Naive thymus-derived CD4-positive, alpha-beta T cell (primary cell): ENCODE data around the gene IFT22. TPM values are rescaled to one million over a fixed set of nuclear protein-coding genes. Genes with fewer than 3 reads are reported as not detected.

Experiments
- ATAC-seq: fragments of 150-1000 bp; cut with Tn5 transposase; 2 replicates; pipeline ENCODE4 v1.10.0; 2021; ENCODE audit warnings: mild to moderate bottlenecking, moderate library complexity
- CTCF ChIA-PET: fragments of 350-600 bp; sonication (Branson Sonifier 250); formaldehyde crosslinking; loops from one replicate; lab custom pipeline; 2021; ENCODE audit warnings: antibody characterized with exemption; lab: Charles Lee
- POLR2A ChIA-PET: fragments of 350-600 bp; sonication (Branson Sonifier 250); formaldehyde crosslinking; loops from one replicate; lab custom pipeline; 2021; ENCODE audit warnings: antibody characterized with exemption, inconsistent platforms; lab: Charles Lee
- DNase-seq, 9 donors: peaks; one replicate each; pipeline versions ENCODE4 v3.0.0 to v3.0.0-alpha.2; 2020 to 2022; ENCODE audit warnings: mixed read lengths in 1 of 9
- H3K27ac ChIP-seq: one replicate; pipeline ENCODE4 v1.7.0; 2013; ENCODE audit warnings: mild to moderate bottlenecking, low read depth, low read length, moderate library complexity
- H3K27me3 ChIP-seq, 2 donors: one replicate each; pipeline ENCODE4 v1.7.0; 2013; ENCODE audit warnings: low read length in 2 of 2, mild to moderate bottlenecking in 2 of 2, moderate library complexity in 2 of 2; ENCODE audit not compliant: control insufficient read depth in 2 of 2, insufficient read depth in 2 of 2
- H3K36me3 ChIP-seq, 3 experiments: 1 replicate in 2 of 3; 2 replicates in 1 of 3; pipeline ENCODE4 v1.7.0; 2013; ENCODE audit warnings: low read length in 3 of 3, mild to moderate bottlenecking in 3 of 3, moderate library complexity in 1 of 3; ENCODE audit not compliant: insufficient read depth in 3 of 3, control insufficient read depth in 2 of 3
- H3K4me1 ChIP-seq, 2 donors: one replicate each; pipeline ENCODE4 v1.7.0; 2013; ENCODE audit warnings: low read length in 2 of 2, mild to moderate bottlenecking in 2 of 2, moderate library complexity in 1 of 2; ENCODE audit not compliant: control insufficient read depth in 2 of 2, insufficient read depth in 2 of 2
- H3K4me3 ChIP-seq: 2 replicates; pipeline ENCODE4 v1.7.0; 2013; ENCODE audit warnings: mild to moderate bottlenecking, low read length
- H3K9me3 ChIP-seq, 3 experiments: 1 replicate in 2 of 3; 2 replicates in 1 of 3; pipeline ENCODE4 v1.7.0; 2013; ENCODE audit warnings: low read length in 3 of 3; ENCODE audit not compliant: control insufficient read depth in 2 of 3
- H3K27ac Mint-ChIP-seq, 9 donors: one replicate each; pipeline ENCODE4 v1.8.0; 2020 to 2022; ENCODE audit warnings: mixed read lengths in 9 of 9, mild to moderate bottlenecking in 8 of 9, moderate library complexity in 5 of 9, inconsistent platforms in 2 of 9
- H3K27me3 Mint-ChIP-seq, 5 donors: one replicate each; pipeline ENCODE4 v1.8.0; 2021 to 2022; ENCODE audit warnings: mixed read lengths in 5 of 5, mild to moderate bottlenecking in 1 of 5
- H3K36me3 Mint-ChIP-seq, 5 donors: one replicate each; pipeline ENCODE4 v1.8.0; 2020 to 2022; ENCODE audit warnings: mixed read lengths in 5 of 5, mild to moderate bottlenecking in 3 of 5, inconsistent platforms in 1 of 5
- H3K4me1 Mint-ChIP-seq, 7 donors: one replicate each; pipeline ENCODE4 v1.8.0; 2020 to 2022; ENCODE audit warnings: mixed read lengths in 7 of 7, mild to moderate bottlenecking in 3 of 7, inconsistent platforms in 1 of 7
- H3K4me3 Mint-ChIP-seq, 10 donors: one replicate each; pipeline ENCODE4 v1.8.0; 2020 to 2022; ENCODE audit warnings: mild to moderate bottlenecking in 10 of 10, mixed read lengths in 10 of 10, moderate library complexity in 6 of 10, inconsistent platforms in 2 of 10
- H3K9me3 Mint-ChIP-seq, 11 donors: one replicate each; pipeline ENCODE4 v1.8.0; 2020 to 2022; ENCODE audit warnings: mixed read lengths in 11 of 11, mild to moderate bottlenecking in 4 of 11, inconsistent platforms in 1 of 11, moderate library complexity in 1 of 11
- intact Hi-C, 2 donors: fragments of 100-400 bp; cut with micrococcal nuclease; formaldehyde crosslinking; loops; one replicate each; pipeline ENCODE4 v1.15.1; 2023
- polyA plus RNA-seq, 2 donors: library from polyadenylated mRNA; unstranded; fragments of 300-500 nt; fragmentation: Illumina TruSeq; gene quantifications; one replicate each; pipeline ENCODE4 v1.2.3, GENCODE V29; 2021
- total RNA-seq, 6 experiments: library from RNA in 5 of 6; stranded (reverse) in 5 of 6; gene quantifications; 1 replicate in 5 of 6; 2 replicates in 1 of 6; pipeline ENCODE4 v1.2.3 and lab custom pipeline; 2021 to 2026

Gene IFT22
- total and polyA plus RNA-seq, 7 experiments from 2014 or later: 3.7 to 12.3 (median 6.7) TPM

DNA sequence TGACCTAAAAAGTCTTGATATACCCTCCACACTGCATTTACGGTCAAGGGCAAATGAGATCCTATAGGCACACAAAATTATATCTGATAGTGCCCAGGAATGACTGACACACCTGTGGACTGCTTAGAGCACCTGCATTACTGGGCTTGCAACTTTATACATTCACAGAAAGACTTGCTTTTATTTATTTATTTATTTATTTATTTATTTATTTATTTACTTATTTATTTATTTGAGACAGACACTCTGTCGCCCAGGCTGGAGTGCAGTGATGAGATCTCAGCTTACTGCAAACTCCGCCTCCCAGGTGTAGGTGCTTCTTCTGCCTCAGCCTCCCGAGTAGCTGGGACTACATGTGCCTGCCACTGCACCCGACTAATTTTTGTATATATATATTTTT, 6.5 kb upstream of the IFT22 start:
- Histone ChIP-seq H3K27ac (no peak overlapping the region), H3K27me3 (no peaks in the 10 kb centered on the region), H3K36me3 (no peaks in the 10 kb centered on the region), H3K4me3 (no peak overlapping the region), H3K4me1 (no peaks in the 10 kb centered on the region), H3K9me3 (no peaks in the 10 kb centered on the region)
- ATAC-seq (no peak), DNase-seq (no peak)
- ChIA-PET POLR2A (no interaction called here), CTCF (no interaction called here)
- Mint-ChIP-seq H3K9me3 (no peaks in the 10 kb centered on the region), H3K36me3 (no peaks in the 10 kb centered on the region), H3K4me3 (no peak overlapping the region), H3K27ac (no peak overlapping the region), H3K4me1 (no peaks in the 10 kb centered on the region), H3K27me3 (peaks cover 0 to 7% (median 0%) of the 10 kb centered on the region in 5 donors)
- intact Hi-C loops: loop anchor here in 1 of 2 donors (10.0 kb wide), 1 partner anchor 893 kb away; the partner anchor contains the start of gene PPP1R35

DNA sequence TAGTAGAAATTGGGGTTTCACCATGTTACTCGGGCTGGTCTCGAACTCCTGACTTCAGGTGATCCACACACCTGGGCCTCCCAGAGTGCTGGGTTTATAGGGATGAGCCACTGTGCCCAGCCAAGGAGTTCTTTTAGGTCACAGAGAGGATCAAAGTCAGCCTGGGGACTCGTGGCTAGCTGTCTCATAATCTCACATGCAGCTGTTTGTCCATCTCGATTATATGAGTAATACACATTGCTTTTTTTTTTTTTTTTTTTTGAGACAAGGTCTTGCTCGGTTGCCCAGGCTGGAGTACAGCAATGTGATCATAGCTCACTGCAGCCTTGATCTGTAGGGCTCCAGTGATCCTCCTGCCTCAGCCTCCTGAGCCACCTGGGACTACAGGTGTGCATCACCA, 2.2 kb downstream of the IFT22 start:
- intact Hi-C loops: no loop called here
- Histone ChIP-seq H3K9me3 (no peaks in the 10 kb centered on the region), H3K27me3 (no peaks in the 10 kb centered on the region), H3K27ac (no peak overlapping the region), H3K36me3 (no peaks in the 10 kb centered on the region), H3K4me3 (no peak overlapping the region), H3K4me1 (peaks cover 7 to 12% of the 10 kb centered on the region in 2 donors)
- Mint-ChIP-seq H3K9me3 (no peaks in the 10 kb centered on the region), H3K4me3 (peak overlapping the region in 1 of 10 donors; percentile 25), H3K27ac (no peak overlapping the region), H3K4me1 (peaks cover 0 to 19% (median 9%) of the 10 kb centered on the region in 7 donors), H3K27me3 (peaks cover 0 to 5% (median 0%) of the 10 kb centered on the region in 5 donors), H3K36me3 (peaks cover 0 to 14% (median 4%) of the 10 kb centered on the region in 5 donors)
- DNase-seq (no peak), ATAC-seq (no peak)
- ChIA-PET POLR2A (no interaction called here), CTCF (interaction anchor here (0.7 kb wide), 1 partner anchor 92 kb away, joined by 4 read pairs; no protein-coding TSS in a partner anchor)

DNA sequence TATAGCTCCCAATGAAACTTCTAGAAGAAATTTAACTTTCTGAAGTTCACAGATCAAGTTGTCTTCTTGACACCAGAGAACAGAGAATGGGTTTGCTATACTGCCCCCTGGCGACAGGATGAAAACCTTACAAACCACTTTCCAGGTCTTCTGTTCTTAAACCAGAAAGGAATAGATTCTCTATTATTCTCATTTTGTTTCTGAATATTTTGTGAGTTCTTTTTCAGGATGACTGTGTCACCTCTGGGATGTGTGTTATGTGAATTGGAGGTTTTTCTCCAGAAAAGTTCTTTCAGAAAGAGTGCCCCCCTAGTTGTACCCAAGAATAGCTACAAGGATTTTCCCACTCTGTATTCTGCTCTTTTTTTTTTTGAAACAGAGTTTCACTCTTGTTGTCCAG, 6.3 kb downstream of the IFT22 start:
- ChIA-PET CTCF (interaction anchor here (0.6 to 1.0 kb wide), 2 partner anchors 11 to 24 kb away, joined by 4 read pairs; no protein-coding TSS in a partner anchor), POLR2A (no interaction called here)
- peaks cover 0 to 3% (median 2%) of the 10 kb centered on the region in 5 donors for H3K27me3 Mint-ChIP-seq
- peaks cover 3 to 17% (median 15%) of the 10 kb centered on the region in 5 donors for H3K36me3 Mint-ChIP-seq
- H3K9me3 Mint-ChIP-seq: peaks cover 0 to 18% (median 7%) of the 10 kb centered on the region in 11 donors
- Histone ChIP-seq H3K4me1 (no peaks in the 10 kb centered on the region), H3K4me3 (no peak overlapping the region), H3K9me3 (peaks cover 0 to 2% (median 0%) of the 10 kb centered on the region in 3 experiments), H3K36me3 (no peaks in the 10 kb centered on the region), H3K27me3 (no peaks in the 10 kb centered on the region), H3K27ac (no peak overlapping the region)
- peaks cover 0 to 3% (median 0%) of the 10 kb centered on the region in 7 donors for H3K4me1 Mint-ChIP-seq
- H3K27ac Mint-ChIP-seq: no peak overlapping the region
- intact Hi-C loops: no loop called here
- no peak overlapping the region for H3K4me3 Mint-ChIP-seq
- ATAC-seq: peak; percentile 47
- DNase-seq: peak in 6 of 9 donors; percentile 20 to 54 (median 42)

DNA sequence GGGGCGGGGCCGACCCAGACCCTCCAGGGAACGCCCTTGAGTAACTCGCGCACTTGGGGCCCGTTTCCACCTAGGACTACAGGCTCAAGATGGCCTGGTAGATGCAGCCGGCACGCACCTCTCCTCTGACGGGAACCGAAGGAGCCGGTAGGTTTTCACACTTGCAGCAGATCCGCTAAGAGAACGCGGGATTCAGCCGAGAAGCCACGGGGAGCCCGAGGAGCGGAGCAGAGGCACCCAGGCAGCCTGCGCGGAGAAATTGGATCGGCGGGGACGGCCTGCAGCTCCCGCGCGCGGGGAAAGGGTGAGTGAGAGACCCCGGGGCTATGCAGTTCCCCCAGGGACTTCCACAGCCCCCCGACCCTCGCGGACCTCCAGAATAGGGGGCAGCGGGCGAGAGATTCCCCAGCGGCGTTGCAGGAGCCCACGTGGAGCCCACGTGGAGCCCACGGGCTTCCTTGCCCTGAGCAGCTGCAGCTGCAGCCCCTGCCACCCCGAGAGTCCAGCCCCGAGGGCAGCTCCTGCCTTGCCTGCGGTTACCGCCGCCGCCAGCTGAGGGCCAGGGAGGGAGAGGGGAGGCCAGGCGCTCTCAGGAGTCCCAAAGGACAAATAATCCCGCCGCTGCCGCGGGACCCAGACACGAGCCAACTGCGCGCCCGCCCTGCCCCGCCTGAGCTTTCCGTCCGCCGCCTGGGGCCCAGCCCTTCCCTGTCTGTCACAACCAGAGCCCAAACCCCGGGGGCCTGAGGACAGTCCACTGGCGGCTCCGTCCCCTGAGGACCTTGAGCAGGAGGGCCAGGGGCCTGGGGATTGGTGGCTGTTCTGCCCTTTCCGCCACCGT, 13.1 kb downstream of the IFT22 start:
- ChIA-PET POLR2A (no interaction called here), CTCF (interaction anchor here (0.6 to 1.5 kb wide), 2 partner anchors 164 to 1879 kb away, joined by 3 read pairs; no protein-coding TSS in a partner anchor)
- Mint-ChIP-seq H3K27me3 (peaks cover 23 to 50% (median 42%) of the 10 kb centered on the region in 5 donors), H3K36me3 (peaks cover 9 to 26% (median 14%) of the 10 kb centered on the region in 5 donors), H3K9me3 (peaks cover 9 to 50% (median 28%) of the 10 kb centered on the region in 11 donors), H3K27ac (peak overlapping the region in 1 of 9 donors; percentile 78), H3K4me1 (peaks cover 0 to 8% (median 4%) of the 10 kb centered on the region in 7 donors), H3K4me3 (peak overlapping the region; percentile 75 to 92 (median 86))
- Histone ChIP-seq H3K4me3 (peak overlapping the region; percentile 37), H3K36me3 (no peaks in the 10 kb centered on the region), H3K27ac (no peak overlapping the region), H3K9me3 (peaks cover 0 to 12% (median 0%) of the 10 kb centered on the region in 3 experiments), H3K4me1 (no peaks in the 10 kb centered on the region), H3K27me3 (peaks cover 0 to 11% of the 10 kb centered on the region in 2 donors)
- peak in 2 of 9 donors; percentile 7 to 48 for DNase-seq
- intact Hi-C loops: no loop called here
- peak; percentile 27 for ATAC-seq

DNA sequence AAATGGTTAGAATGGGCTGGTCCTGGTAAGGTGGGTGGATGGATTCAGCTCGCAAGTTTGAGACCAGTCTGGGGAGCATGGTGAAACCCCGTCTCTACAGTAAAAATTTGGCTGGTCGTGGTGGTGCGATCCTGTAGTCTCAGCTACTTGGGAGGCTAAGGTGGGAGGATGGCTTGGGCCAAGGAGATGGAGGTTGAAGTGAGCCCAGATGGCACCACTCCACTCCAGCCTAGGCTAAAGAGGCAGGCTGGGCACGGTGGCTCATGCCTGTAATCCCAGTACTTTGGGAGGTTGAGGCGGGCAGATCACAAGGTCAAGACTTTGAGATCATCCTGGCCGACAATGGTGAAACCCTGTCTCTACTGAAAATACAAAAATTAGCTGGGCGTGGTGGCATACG, 15.3 kb downstream of the IFT22 start:
- Mint-ChIP-seq H3K9me3 (peaks cover 9 to 58% (median 30%) of the 10 kb centered on the region in 11 donors), H3K4me1 (peaks cover 0 to 10% (median 4%) of the 10 kb centered on the region in 7 donors), H3K36me3 (peaks cover 9 to 23% (median 14%) of the 10 kb centered on the region in 5 donors), H3K27me3 (peaks cover 36 to 61% (median 54%) of the 10 kb centered on the region in 5 donors), H3K4me3 (peak overlapping the region in 4 of 10 donors; percentile 1 to 61 (median 17)), H3K27ac (no peak overlapping the region)
- no peak for DNase-seq
- Histone ChIP-seq H3K4me1 (no peaks in the 10 kb centered on the region), H3K4me3 (no peak overlapping the region), H3K27me3 (peaks cover 0 to 20% of the 10 kb centered on the region in 2 donors), H3K36me3 (no peaks in the 10 kb centered on the region), H3K9me3 (peaks cover 0 to 28% (median 0%) of the 10 kb centered on the region in 3 experiments), H3K27ac (no peak overlapping the region)
- POLR2A ChIA-PET: interaction anchor here (0.7 kb wide), 1 partner anchor 272 kb away, joined by 5 read pairs; no protein-coding TSS in a partner anchor
- intact Hi-C loops: no loop called here
- no peak for ATAC-seq
- CTCF ChIA-PET: no interaction called here

DNA sequence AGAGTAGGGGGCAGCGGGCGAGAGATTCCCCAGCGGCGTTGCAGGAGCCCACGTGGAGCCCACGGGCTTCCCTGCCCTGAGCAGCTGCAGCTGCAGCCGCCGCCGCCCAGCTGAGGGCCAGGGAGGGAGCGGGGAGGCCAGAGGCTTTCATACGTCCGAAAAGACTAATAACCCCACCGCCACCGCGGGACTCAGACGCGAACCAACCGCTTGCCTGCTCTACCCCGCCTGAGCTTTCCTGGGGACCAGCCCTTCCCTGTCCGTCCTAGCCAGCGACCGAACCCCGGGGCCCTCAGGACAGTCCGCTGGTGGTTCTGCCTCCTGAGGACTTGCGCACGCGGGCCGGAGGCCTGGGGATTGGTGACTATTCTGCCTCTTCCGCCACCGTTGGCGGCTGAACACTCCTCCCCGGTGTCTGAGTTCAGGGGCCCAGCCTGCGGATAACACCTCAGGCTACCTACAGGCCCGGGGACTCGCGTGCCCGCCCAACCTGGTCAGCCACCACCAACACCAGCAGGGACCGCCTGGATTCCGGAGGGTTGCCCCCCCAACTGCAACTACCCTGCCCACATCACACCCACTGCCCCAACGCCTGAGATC, 18.4 kb downstream of the IFT22 start:
- Mint-ChIP-seq H3K9me3 (peaks cover 13 to 48% (median 29%) of the 10 kb centered on the region in 11 donors), H3K27ac (no peak overlapping the region), H3K4me1 (peaks cover 0 to 18% (median 7%) of the 10 kb centered on the region in 7 donors), H3K36me3 (peaks cover 8 to 24% (median 16%) of the 10 kb centered on the region in 5 donors), H3K27me3 (peaks cover 48 to 73% (median 59%) of the 10 kb centered on the region in 5 donors), H3K4me3 (peak overlapping the region in 4 of 10 donors; percentile 4 to 52 (median 43))
- peak; percentile 44 for ATAC-seq
- Histone ChIP-seq H3K36me3 (no peaks in the 10 kb centered on the region), H3K9me3 (peaks cover 0 to 34% (median 0%) of the 10 kb centered on the region in 3 experiments), H3K4me1 (no peaks in the 10 kb centered on the region), H3K27ac (no peak overlapping the region), H3K4me3 (no peak overlapping the region), H3K27me3 (peaks cover 0 to 17% of the 10 kb centered on the region in 2 donors)
- intact Hi-C loops: no loop called here
- no peak for DNase-seq
- ChIA-PET POLR2A (no interaction called here), CTCF (no interaction called here)
